ENCODE measurements around the gene ACMSD.

The ACMSD gene

GRCh38 chr2:134917888-134918525 is 79.6 kb downstream of the ACMSD start:
- H3K4me3 ChIP-seq (ENCODE audit: low read depth, low read length) = peak overlapping the region; percentile 92
- TF ChIP-seq, protein P1, sequence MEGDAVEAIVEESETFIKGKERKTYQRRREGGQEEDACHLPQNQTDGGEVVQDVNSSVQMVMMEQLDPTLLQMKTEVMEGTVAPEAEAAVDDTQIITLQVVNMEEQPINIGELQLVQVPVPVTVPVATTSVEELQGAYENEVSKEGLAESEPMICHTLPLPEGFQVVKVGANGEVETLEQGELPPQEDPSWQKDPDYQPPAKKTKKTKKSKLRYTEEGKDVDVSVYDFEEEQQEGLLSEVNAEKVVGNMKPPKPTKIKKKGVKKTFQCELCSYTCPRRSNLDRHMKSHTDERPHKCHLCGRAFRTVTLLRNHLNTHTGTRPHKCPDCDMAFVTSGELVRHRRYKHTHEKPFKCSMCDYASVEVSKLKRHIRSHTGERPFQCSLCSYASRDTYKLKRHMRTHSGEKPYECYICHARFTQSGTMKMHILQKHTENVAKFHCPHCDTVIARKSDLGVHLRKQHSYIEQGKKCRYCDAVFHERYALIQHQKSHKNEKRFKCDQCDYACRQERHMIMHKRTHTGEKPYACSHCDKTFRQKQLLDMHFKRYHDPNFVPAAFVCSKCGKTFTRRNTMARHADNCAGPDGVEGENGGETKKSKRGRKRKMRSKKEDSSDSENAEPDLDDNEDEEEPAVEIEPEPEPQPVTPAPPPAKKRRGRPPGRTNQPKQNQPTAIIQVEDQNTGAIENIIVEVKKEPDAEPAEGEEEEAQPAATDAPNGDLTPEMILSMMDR (IDR thresholded peaks at IDR 0.05; ENCODE audit: low read depth, low read length) = no peak

GRCh38 chr2:134918526-134919340 is 80.3 kb downstream of the ACMSD start, which contains the start of gene CCNT2:
TSS of gene CCNT2 (plus strand) at chr2:134918822. CDS start at chr2:134918855, 33 bp downstream.
- peak within 1 kb of the TSS; percentile 92 for H3K4me3 ChIP-seq (ENCODE audit: low read depth, low read length)
- TF ChIP-seq, protein P1 (IDR thresholded peaks at IDR 0.05; ENCODE audit: low read depth, low read length) = no peak

DNA sequence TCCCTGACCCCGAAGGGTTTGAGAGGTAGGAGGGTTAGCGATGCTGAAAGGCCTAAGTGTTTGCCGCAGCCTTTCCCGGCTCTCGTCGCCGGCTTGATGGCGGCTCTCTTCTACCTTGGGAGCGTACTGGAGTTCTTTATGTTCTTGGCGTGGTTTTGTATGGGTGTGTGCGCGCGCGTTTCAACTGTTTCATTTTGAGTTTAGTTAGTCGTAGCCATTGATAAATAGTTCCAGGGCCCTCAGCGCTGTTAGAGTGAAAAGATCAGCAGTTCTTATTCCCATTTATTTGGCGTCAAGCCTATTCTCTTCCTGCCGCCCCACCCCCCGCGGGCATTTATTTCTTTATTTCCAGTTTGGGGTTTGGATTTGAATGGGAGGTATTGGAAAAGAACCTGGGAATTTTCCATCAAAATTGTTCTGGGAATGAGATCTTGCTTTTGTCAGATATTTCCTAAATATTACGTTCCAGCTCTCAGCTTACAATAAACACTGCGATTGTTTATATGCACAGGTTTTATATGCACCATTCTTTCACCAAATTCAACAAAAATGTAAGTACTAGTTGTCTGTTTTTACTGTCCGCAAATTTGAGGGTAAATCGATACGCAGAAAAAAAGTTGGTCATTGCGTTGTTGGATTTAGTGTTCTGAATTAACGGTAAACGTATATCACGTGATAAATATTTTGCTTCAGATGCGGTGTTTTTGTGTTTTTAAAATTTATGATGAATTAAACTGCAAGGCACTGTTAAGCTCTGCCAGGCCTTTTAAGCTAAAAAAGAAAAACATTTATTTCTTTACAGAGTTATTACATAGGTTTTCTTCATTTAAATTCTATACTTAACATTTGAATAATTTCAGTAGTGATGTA is 81.2 kb downstream of the ACMSD start:
- TF ChIP-seq, protein P1 (IDR thresholded peaks at IDR 0.05; ENCODE audit: low read depth, low read length) = no peak
- H3K4me3 ChIP-seq (ENCODE audit: low read depth, low read length) = peak overlapping the region; percentile 92

GRCh38 chr2:134924912-134925311 is 86.5 kb downstream of the ACMSD start:
- H3K4me3 ChIP-seq (ENCODE audit: low read depth, low read length) = no peak overlapping the region
- TF ChIP-seq, protein P1 (IDR thresholded peaks at IDR 0.05; ENCODE audit: low read depth, low read length) = no peak

DNA sequence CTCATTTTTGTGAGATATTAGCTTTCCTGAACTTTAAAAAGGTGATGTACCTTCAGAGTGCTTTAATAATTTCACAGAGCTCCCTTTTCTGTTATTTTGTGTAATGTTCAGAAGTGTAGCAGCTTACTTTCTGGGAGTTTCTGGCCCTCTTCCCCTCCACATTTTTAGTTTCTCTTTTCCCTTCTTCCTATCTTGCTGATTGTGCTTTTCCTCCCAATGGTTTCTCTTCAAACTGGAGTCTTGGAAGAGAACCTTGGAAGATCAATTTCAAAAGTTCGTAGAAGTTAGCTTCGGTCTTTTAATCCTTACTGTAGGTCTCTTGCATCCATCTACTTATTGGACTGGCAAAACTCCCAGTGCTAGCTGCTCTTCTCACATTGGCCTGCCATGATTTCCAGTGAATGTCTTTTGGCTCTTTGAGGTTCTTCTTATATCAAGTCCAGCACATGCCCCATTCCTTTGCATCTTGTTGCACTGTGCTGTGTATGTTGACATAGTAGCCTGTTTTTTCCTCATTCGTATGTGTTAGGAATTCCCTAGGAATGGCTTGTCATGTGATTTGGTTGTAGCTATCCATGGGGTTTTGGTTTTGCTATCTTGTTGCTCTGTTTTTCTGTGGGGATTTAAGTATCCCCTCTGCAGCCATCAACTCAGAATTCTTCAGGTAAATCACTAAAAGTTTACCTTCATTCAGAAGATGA is 88.0 kb downstream of the ACMSD start:
- TF ChIP-seq, protein P1 (IDR thresholded peaks at IDR 0.05; ENCODE audit: low read depth, low read length) = no peak
- H3K4me3 ChIP-seq (ENCODE audit: low read depth, low read length) = no peak overlapping the region

GRCh38 chr2:134927195-134927594 is 88.8 kb downstream of the ACMSD start:
- no peak overlapping the region for H3K4me3 ChIP-seq (ENCODE audit: low read depth, low read length)
- TF ChIP-seq, protein P1 (IDR thresholded peaks at IDR 0.05; ENCODE audit: low read depth, low read length) = no peak

All from WI38 (cell line).